ENCODE measurements around the gene TMEM14A. TPM values are rescaled to one million over a fixed set of nuclear protein-coding genes. Genes with fewer than 3 reads are reported as not detected.

The TMEM14A gene
- total RNA-seq (2022; extraction: Qiagen RNA extraction; ENCODE audit: low read depth) = 32.8 to 48.1 TPM (median 36.3 TPM) in 5 replicates

GRCh38 chr6:52670502-52671409 is at the start of gene TMEM14A:
Gene TMEM14A (plus strand): TSS chr6:52671113. CDS start chr6:52677103, 5,990 bp downstream.

Other genes with a start within 250 kb of the TMEM14A start
- 31.4 to 40.3 TPM (median 38.0 TPM) in 5 replicates for gene TRAM2, start 94.1 kb upstream of the TMEM14A start, total RNA-seq (2022; extraction: Qiagen RNA extraction; ENCODE audit: low read depth)
- not detected in 5 replicates for gene GSTA2, start 92.4 kb downstream of the TMEM14A start, total RNA-seq (2022; extraction: Qiagen RNA extraction; ENCODE audit: low read depth)
- not detected in 5 replicates for gene GSTA1, start 132.7 kb downstream of the TMEM14A start, total RNA-seq (2022; extraction: Qiagen RNA extraction; ENCODE audit: low read depth)
- gene GSTA5, start 169.7 kb downstream of the TMEM14A start, total RNA-seq (2022; extraction: Qiagen RNA extraction; ENCODE audit: low read depth) = not detected in 5 replicates
- not detected in 5 replicates for gene GSTA3, start 238.6 kb downstream of the TMEM14A start, total RNA-seq (2022; extraction: Qiagen RNA extraction; ENCODE audit: low read depth)